GM19452 (cell line): ENCODE data around the gene ALG1.
"Not testable (repeated sequence)": the region's sequence is repeated elsewhere in the genome, so short reads cannot be mapped to it uniquely, and the experiment has no call there.

Experiments used
- ATAC-seq: cut with Tn5 transposase; IDR thresholded peaks from one replicate; pipeline ENCODE4 v1.9.1; 2021; ENCODE audit not compliant: unreplicated experiment

ALG1 gene

DNA sequence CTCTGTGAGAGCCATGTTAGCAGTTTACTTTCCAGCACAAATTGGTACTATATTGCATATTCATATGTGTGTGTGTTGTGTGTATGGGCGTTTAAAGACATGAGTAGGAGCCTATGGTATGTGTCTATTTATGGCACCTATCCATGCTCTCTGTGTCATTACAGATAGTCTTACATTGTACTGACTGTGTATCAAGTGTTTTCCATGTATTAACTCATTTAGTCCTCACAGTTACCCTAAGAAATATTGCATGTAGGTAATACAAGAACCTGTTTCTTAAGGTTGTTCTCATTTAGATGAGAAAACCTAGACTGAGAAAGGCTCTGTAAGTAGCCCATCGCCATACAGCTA is 1.6 kb downstream of the ALG1 start:
- no peak for ATAC-seq

- ATAC-seq: not testable (repeated sequence)
These were observed 2.1 kb downstream of the ALG1 start for GRCh38 chr16:5073771-5074170.

GRCh38 chr16:5075637-5076036 is 4.0 kb downstream of the ALG1 start:
- ATAC-seq: no peak

- no peak for ATAC-seq
These were observed 5.7 kb downstream of the ALG1 start for GRCh38 chr16:5077304-5077703.

GRCh38 chr16:5078626-5079025 is 7.0 kb downstream of the ALG1 start:
- ATAC-seq: no peak

GRCh38 chr16:5080461-5080860 is 8.8 kb downstream of the ALG1 start:
- ATAC-seq: not testable (repeated sequence)

- ATAC-seq: not testable (repeated sequence)
These were observed 9.4 kb downstream of the ALG1 start for GRCh38 chr16:5080996-5081395.

GRCh38 chr16:5083646-5084045 is 12.0 kb downstream of the ALG1 start:
- not testable (repeated sequence) for ATAC-seq

- not testable (repeated sequence) for ATAC-seq
These were observed 12.6 kb downstream of the ALG1 start for GRCh38 chr16:5084099-5084731.

DNA sequence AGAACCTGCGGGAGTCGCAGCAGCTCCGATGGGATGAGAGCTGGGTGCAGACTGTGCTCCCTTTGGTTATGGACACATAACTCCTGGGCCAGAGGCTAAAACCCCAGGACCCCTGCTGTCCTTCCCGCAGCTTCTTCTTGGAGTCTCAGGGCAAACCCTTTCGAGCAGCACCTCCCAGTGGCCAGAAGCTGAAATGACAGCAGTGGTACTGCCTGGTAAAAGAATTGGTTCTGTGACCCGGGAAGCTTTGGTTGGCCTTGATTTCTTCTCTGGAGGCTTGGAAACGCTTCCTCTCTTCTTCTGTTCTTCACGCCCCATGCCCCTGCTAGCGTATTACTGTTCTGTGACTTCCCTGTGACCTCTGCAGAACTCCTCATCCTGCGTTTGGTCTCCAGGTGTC is 13.2 kb downstream of the ALG1 start:
- ATAC-seq: not testable (repeated sequence)

DNA sequence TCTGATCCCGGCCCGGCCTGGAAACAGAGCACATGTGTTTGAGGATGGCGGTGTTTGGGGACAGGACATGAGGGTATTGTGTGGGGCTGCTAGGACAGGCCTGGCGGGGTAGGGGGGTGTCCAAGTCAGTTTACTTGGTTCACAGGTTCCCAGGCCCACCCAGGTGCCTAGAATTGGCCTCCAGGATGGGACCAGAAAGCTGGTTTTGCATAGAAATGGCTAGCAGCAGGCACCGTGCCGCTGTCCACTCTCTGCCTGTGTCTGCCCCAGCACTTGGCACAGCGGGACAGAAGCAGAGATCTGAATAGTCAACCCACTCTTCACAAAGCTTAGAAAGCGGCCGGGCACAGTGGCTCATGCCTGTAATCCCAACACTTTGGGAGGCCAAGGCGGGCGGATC is 14.1 kb downstream of the ALG1 start:
- not testable (repeated sequence) for ATAC-seq

DNA sequence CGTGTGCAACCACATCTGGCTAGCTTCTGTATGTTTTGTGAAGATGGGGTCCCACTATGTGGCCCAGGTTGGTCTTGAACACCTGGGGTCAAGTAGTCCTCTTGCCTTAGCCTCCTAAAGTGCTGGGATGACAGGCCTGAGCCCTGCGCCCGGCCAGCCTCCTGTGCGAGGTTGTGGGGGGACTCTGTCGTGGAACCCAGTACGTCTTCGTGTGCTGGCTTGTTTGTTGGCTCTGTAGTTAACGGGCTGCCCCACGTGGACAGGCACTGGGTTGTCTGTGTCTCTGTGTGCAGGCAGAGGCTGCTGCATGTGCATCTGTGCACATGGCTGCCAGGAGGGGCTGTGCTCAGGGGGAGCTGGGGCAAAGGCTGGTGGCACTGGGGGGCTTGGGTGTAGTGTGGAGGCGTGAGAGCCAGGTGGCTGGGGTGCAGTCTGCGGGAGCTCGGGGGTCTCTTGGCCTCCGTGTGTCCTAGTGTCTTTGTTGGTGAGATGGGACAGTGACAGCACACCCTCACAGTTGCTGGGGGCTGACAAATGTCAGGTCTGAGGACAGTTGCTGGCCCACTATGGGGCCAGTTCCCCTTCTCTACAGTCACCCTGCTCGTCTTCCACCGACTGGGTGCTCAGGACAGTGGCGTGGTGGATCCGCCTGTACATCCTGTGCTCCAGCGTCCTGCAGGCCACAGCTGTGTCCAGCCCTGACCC is 16.6 kb downstream of the ALG1 start:
- not testable (repeated sequence) for ATAC-seq

GRCh38 chr16:5088936-5089335 is 17.3 kb downstream of the ALG1 start:
- ATAC-seq: not testable (repeated sequence)

- not testable (repeated sequence) for ATAC-seq
These were observed 18.4 kb downstream of the ALG1 start for GRCh38 chr16:5089911-5090555.

DNA sequence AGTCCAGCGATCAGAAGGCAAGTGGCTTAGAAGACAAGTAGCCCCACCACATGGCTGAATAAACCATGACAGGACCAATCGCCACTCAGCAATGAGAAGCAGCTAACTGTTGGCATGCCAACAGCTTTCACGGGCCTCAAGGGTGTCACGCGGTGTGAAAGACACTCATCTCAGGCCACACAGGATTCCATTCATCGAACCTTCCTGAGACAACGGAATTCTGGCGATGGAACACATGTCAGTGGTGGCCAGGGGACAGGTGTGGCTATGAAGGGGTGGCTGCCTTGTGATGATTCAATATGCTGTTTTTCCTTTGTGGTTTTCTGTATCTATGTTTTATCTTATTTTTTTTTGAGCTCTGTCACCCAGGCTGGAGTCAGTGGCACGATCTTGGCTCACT is 18.9 kb downstream of the ALG1 start:
- ATAC-seq: not testable (repeated sequence)

- ATAC-seq: not testable (repeated sequence)
These were observed 21.4 kb downstream of the ALG1 start for GRCh38 chr16:5093081-5093480.

GRCh38 chr16:5093746-5094145 is 22.1 kb downstream of the ALG1 start:
- not testable (repeated sequence) for ATAC-seq

DNA sequence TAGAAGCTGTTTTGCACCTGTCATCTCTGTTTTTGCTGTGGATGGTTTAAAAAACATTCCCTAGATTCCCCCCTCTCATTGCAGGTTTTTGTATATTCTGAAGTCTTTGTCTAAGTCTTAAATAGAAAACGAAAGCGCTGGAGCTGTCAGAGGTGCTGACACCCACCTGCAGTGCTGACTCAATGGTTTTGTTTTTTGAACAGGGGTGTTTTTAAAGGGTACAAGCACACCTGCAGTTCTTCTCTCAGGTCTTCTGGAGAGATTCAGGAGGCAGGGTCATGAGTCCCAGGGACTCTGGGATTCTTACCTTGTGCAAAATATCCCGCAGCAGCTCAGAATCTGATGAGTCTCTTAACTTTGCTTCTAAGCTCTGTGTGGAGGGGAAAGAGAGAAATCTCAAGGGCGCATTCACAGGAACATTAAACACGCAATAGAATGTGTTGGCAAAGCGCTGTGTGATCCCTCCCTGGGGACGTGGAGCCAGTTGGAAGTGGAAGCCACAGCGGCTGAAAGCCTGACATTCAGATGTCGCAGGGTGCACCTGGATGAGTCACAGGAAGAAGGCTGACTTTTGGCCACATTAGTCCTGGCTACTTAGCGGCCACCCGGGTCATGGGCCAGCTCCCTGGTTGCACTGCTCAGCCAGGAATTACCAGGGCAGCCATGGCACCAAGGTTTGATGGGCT is 23.6 kb downstream of the ALG1 start:
- ATAC-seq: not testable (repeated sequence)

- not testable (repeated sequence) for ATAC-seq
These were observed 24.9 kb downstream of the ALG1 start for GRCh38 chr16:5096437-5097060.

- not testable (repeated sequence) for ATAC-seq
These were observed 25.4 kb downstream of the ALG1 start for GRCh38 chr16:5097061-5097469.
